IPS DF 19.7 (cell line): ENCODE results near the gene ARL4C.

Source experiments
- DNase-seq: peaks from one replicate; pipeline ENCODE4 v3.0.0-alpha.2; 2013; ENCODE audit warnings: low read depth, low spot score

Gene ARL4C

GRCh38 chr2:234500394-234501006, 3.6 kb upstream of the ARL4C start:
- DNase-seq = no peak

- no peak for DNase-seq
Measured at GRCh38 chr2:234497594-234498235, 834 bp upstream of the ARL4C start.

GRCh38 chr2:234496055-234496834, 636 bp downstream of the ARL4C start:
- no peak for DNase-seq

- no peak for DNase-seq
Measured at GRCh38 chr2:234495251-234496054, 1.4 kb downstream of the ARL4C start.

- DNase-seq = no peak
Measured at GRCh38 chr2:234494361-234495250, 2.3 kb downstream of the ARL4C start.

GRCh38 chr2:234493796-234494195, 3.1 kb downstream of the ARL4C start:
- no peak for DNase-seq

GRCh38 chr2:234492717-234493485, 4.0 kb downstream of the ARL4C start:
- DNase-seq = no peak

GRCh38 chr2:234491897-234492296, 5.0 kb downstream of the ARL4C start:
- DNase-seq = no peak

- no peak for DNase-seq
Measured at GRCh38 chr2:234491281-234491680, 5.6 kb downstream of the ARL4C start.

GRCh38 chr2:234490271-234491091, 6.4 kb downstream of the ARL4C start:
- DNase-seq = no peak

- no peak for DNase-seq
Measured at GRCh38 chr2:234488913-234489451, 7.9 kb downstream of the ARL4C start.

GRCh38 chr2:234488486-234488885, 8.4 kb downstream of the ARL4C start:
- no peak for DNase-seq

GRCh38 chr2:234487356-234487755, 9.5 kb downstream of the ARL4C start:
- DNase-seq = no peak

GRCh38 chr2:234483568-234484251, 13.2 kb downstream of the ARL4C start:
- DNase-seq = no peak

GRCh38 chr2:234481301-234481700, 15.6 kb downstream of the ARL4C start:
- no peak for DNase-seq

- no peak for DNase-seq
Measured at GRCh38 chr2:234480337-234480736, 16.5 kb downstream of the ARL4C start.

GRCh38 chr2:234479465-234479864, 17.4 kb downstream of the ARL4C start:
- no peak for DNase-seq

GRCh38 chr2:234478121-234478858, 18.6 kb downstream of the ARL4C start:
- no peak for DNase-seq
